GM19238 (cell line): Measurements from ENCODE around the gene NUBP2.

ENCODE experiments used
- DNase-seq: peaks from one replicate; pipeline ENCODE4 v3.0.0; 2011; ENCODE audit warnings: low spot score; ENCODE audit not compliant: insufficient read length

The NUBP2 gene

DNA sequence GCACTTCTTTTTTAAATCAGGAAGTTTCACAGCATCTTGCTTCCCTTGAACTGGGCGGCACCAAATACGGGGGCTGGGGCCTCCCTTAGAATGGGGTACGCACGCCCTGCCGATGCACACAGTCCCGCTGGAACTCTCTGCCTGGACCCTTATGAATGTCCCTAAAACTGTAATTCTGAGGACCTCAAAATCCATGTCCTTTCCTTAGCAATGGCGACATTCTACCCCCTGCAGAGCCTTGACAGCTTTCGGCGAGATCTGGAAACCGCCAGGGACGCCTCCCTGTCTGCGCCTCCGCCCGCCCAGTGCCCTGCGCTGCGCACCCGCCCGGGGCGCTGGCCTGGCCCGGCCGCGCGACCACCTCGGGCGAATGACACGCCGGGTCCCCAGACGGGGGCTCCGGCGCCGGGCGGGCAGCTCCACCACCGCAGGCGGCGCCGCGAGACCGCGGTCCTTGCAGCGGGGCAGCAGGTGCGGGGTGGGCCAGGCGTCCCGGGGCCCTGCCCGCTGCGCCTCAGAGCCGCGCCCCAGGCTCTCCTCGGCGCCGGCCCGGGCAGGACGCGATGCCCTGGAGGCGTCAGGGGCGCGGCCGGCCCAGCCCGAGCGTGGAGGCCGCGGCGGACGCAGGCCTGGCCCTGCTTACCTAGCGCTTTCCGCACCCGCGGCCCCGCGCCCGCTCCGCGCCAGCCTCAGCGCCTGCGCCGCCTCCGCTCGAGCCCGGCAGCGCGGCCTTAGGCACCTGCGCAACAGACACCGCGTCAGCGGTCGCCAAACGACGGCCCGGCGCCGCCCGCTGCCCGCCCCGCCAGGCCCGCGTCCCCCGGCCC, 43.3 kb downstream of the NUBP2 start:
- peak; percentile 84 for DNase-seq

GRCh38 chr16:1826691-1827573, 44.2 kb downstream of the NUBP2 start, which contains the start of the genes FAHD1 and HAGH:
Gene FAHD1, plus strand, starts transcription at chr16:1827206. Its CDS starts 33 bp downstream, at chr16:1827239.
Gene HAGH, minus strand, starts transcription at chr16:1826825. Its CDS starts 38 bp downstream, at chr16:1826787.
- peak; percentile 99 for DNase-seq

DNA sequence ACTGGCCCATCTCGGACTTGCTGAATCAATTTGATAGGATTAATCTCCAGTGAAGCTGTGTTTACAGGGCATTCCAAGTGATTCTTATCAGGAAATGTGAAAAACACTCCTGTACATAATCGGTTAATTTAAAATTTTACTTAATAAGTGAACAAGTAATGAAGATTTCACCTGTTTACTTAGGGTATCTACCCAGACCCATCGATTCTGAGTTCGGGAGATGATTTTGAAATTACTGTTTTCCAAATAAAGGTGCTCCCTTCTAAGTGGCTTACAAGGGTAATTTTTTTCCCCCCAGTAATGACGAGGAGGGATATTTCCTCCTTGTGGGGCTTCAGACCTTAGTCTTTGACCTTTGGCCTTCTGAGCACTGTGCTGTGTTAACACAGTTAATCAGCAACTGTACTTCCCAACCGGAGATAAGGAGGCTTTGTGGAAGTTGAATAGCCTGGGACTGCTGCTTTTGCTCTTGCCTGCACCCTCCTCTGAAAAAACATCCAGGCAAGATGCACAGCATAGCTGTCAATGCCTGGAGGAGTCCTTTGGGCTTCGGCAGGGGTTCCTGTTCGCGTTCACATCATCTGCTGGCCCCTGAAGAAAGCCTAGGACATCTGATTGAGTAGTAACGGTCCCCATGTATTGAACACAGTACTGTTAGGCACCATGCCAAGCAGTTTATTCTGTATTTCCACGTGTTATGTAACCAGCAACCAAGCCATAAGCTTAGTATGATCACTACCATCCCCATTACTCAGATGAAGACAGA, 46.1 kb downstream of the NUBP2 start:
- no peak for DNase-seq

GRCh38 chr16:1830213-1830612, 47.5 kb downstream of the NUBP2 start:
- DNase-seq = no peak

DNA sequence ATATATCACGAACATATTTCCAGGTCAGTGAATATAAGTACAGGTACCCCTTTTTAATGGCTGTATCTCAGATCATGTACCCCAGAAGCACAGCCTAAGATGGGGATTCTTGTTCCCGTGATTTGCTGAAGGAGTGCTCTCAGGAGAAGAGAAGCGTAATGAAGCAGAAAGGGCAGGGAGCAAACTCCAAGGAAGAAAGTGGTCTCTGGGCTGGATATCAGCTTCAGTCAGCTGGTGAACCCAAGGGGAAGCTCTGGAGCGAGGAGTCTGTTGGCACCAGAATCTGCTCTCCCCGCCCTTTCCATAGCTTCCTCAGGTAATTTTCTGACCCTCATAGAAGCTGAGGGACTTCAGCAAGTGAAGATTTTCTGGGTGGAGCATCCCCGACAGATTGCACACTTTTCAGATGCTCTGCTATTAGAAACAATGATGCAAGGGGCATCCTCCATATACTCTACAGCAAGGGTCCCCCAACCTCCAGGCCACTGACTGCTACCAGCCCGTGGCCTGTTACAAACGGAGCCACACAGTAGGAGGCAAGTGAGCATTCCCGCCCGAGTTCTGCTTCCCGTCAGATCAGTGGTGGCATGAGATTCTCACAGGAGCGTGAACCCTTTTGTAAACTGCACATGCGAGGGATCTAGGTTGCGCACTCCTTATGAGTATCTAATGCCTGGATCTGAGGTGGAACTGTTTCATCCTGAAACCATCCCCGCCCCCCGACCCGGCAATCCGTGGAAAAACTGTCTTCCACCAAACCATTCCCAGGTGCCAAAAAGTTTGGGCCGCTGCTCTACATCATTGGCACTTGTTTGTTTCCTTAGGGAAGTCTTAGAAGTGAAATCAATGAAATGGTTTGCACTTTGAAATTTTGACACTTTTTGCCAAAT, 48.7 kb downstream of the NUBP2 start:
- DNase-seq = no peak

DNA sequence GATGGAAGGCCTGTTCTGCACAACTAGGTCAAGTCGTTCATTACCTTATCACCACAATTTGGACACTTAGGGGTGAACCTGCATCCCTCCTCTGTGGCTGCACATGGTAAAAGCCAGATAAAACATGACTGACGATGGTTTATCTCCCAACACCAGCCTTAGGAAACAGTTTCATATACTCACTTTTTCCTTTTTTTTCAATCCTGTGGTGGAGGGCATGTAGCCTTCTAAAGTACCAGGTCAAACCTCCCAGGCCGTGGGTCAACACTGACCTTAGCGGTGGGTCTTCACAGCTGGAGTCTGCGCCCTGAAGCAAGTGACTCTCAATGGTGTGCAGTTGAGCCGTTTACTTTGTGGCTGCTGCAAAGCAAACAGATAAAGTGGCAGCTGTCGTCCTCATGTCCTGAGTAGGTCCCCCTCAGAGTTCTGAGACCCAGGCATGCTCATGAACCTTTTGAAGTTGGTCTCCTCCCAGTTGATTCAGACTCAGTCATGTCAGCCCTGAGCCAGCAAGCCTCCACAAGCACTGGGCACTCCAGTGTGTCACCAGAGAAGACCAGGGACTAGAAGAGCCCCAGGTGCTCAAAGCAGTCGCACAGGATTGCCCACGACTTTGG, 50.2 kb downstream of the NUBP2 start:
- DNase-seq = no peak

DNA sequence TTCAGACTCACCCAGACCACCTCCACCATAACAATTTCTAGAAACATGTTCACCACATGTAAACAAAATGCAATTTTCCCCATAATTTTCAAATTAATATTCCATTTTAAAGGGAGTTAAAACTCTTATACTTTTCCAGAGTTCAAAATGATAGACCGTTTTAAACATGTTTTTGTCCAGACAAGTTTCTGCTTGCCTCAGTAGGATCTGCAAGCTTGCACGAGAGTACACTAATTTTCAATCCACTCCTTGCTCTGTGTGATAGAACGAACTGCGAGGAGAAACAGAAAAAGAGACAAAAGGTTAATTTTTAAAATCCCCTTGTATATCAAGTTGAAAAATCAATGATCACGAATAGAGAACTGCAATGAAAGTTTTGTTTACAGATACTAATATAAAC, 51.3 kb downstream of the NUBP2 start:
- DNase-seq = no peak
